B cell (primary cell): ENCODE results near the gene PARD3B.

ENCODE experiments used
- CTCF ChIP-seq: fragments of 200-600 bp; IDR thresholded peaks from one replicate; pipeline ENCODE4 v1.8.0; 2022; ENCODE audit warnings: antibody characterized with exemption, mild to moderate bottlenecking
- EZH2 ChIP-seq: IDR thresholded peaks from 2 replicates; pipeline ENCODE4 v1.6.1; 2012; ENCODE audit warnings: borderline replicate concordance, low read depth, mild to moderate bottlenecking, moderate library complexity, low read length; ENCODE audit not compliant: insufficient read depth, poor library complexity, severe bottlenecking

- TF ChIP-seq CTCF = no peak
- no peak for TF ChIP-seq EZH2
Observed at GRCh38 chr2:205409411-205409810, 864.1 kb downstream of the PARD3B start.
